ENCODE results near the gene ZC3H7A. TPM values are rescaled to one million over a fixed set of nuclear protein-coding genes. Genes with fewer than 3 reads are reported as not detected.
"Not testable (repeated sequence)": the region's sequence is repeated elsewhere in the genome, so short reads cannot be mapped to it uniquely, and the experiment has no call there.

Gene ZC3H7A
- total RNA-seq, 4 donors from 2014 or later, result 59.2 to 86.7 (median 76.2) TPM

- no peaks in the 10 kb centered on the region for H3K9me3 ChIP-seq
- 8% methylated on average over 2 of the region's 2 CpGs for WGBS, 2 donors
- H3K36me3 ChIP-seq, result peaks cover 0 to 11% (median 0%) of the 10 kb centered on the region in 3 donors
- TF ChIP-seq EP300 (IDR thresholded peaks at IDR 0.05), result no peak
- TF ChIP-seq, protein P1, sequence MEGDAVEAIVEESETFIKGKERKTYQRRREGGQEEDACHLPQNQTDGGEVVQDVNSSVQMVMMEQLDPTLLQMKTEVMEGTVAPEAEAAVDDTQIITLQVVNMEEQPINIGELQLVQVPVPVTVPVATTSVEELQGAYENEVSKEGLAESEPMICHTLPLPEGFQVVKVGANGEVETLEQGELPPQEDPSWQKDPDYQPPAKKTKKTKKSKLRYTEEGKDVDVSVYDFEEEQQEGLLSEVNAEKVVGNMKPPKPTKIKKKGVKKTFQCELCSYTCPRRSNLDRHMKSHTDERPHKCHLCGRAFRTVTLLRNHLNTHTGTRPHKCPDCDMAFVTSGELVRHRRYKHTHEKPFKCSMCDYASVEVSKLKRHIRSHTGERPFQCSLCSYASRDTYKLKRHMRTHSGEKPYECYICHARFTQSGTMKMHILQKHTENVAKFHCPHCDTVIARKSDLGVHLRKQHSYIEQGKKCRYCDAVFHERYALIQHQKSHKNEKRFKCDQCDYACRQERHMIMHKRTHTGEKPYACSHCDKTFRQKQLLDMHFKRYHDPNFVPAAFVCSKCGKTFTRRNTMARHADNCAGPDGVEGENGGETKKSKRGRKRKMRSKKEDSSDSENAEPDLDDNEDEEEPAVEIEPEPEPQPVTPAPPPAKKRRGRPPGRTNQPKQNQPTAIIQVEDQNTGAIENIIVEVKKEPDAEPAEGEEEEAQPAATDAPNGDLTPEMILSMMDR (IDR thresholded peaks at IDR 0.05), result no peak
- no peak for TF ChIP-seq POLR2A (IDR thresholded peaks at IDR 0.05)
- H3K4me3 ChIP-seq, result no peak overlapping the region
- no peak for DNase-seq (ENCODE audit: low spot score in 2 of 2)
- H3K4me1 ChIP-seq, result peaks cover 3 to 80% (median 44%) of the 10 kb centered on the region in 4 donors
- peak overlapping the region in 2 of 4 donors; percentile 98 to 100 for H3K27ac ChIP-seq
- no peaks in the 10 kb centered on the region for H3K27me3 ChIP-seq
Measured at GRCh38 chr16:11794447-11794846, 2.6 kb downstream of the ZC3H7A start.

DNA sequence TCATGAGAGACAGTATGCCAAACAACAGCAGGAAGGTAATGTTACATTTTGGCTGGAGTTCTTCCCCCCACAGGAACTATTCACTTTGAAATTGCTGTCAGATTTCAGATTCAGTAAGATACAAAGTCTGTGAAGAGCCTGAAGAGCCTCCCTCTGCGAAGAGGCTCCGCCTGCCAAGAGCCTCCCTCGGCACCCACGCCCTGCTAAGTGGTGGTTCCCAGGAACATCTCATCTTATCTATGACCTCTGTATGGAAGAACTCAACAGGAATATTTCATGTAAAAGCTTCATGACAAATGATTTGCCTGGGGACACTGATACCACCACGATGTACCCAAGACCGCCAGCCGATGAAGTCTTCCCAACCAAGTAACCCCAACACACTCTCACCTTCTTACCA lies 3.2 kb downstream of the ZC3H7A start:
- no peak overlapping the region for H3K4me3 ChIP-seq
- no peaks in the 10 kb centered on the region for H3K9me3 ChIP-seq
- H3K36me3 ChIP-seq, result peaks cover 0 to 11% (median 0%) of the 10 kb centered on the region in 3 donors
- 59 to 64% methylated on average over 7 of the region's 7 CpGs for WGBS, 2 donors
- H3K4me1 ChIP-seq, result peaks cover 3 to 80% (median 43%) of the 10 kb centered on the region in 4 donors
- peak overlapping the region in 3 of 4 donors; percentile 2 to 100 (median 98) for H3K27ac ChIP-seq
- DNase-seq (ENCODE audit: low spot score in 2 of 2), result no peak
- no peaks in the 10 kb centered on the region for H3K27me3 ChIP-seq
- TF ChIP-seq, protein P1 (IDR thresholded peaks at IDR 0.05), result no peak
- TF ChIP-seq EP300 (IDR thresholded peaks at IDR 0.05), result no peak
- TF ChIP-seq POLR2A (IDR thresholded peaks at IDR 0.05), result no peak

DNA sequence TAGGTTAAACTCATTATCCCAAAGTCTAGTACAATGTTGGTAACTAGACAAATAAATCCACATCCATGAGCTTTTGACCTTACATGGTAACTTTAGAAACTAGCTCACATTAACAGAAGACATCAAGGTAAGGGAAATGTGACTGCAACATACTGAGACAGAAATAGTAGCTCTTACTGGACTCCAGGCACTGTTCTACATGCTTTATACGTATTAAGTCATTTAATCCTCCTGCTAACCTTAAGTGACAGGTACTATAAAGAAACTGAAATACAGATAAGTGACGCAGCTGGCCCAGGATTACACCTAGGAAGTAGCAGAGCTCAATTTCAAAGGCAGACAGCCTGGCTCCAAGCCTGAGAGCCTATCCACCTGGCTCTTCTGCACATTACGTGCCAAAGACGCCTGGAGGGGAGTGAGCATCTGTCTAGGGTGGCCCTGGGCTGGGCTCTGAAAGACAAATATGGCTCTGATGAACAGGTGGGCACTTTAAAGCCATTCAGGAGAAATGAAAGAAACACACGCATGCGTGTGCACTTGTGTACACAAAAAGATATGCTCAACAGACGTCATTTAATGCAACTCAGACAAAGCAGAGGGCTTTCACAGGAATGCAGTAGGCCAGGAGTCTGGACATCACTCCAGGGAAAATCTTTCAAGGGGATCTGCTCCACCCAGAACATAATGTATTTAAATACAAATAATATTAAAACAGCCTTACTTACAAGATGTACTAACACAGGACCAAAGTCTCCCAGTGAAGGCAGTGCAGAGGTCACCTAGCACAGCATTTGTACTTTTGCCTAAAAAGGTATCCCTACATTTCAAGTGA lies 4.4 kb downstream of the ZC3H7A start:
- H3K36me3 ChIP-seq, result peaks cover 0 to 11% (median 0%) of the 10 kb centered on the region in 3 donors
- H3K27me3 ChIP-seq, result no peaks in the 10 kb centered on the region
- no peak overlapping the region for H3K4me3 ChIP-seq
- H3K4me1 ChIP-seq, result peaks cover 3 to 78% (median 36%) of the 10 kb centered on the region in 4 donors
- H3K9me3 ChIP-seq, result no peaks in the 10 kb centered on the region
- no peak for DNase-seq (ENCODE audit: low spot score in 2 of 2)
- TF ChIP-seq, protein P1 (IDR thresholded peaks at IDR 0.05), result no peak
- TF ChIP-seq POLR2A (IDR thresholded peaks at IDR 0.05) (no peak), EP300 (IDR thresholded peaks at IDR 0.05) (no peak)
- H3K27ac ChIP-seq, result peak overlapping the region in 1 of 4 donors; percentile 2
- 73 to 84% methylated on average over 7 of the region's 7 CpGs for WGBS, 2 donors

DNA sequence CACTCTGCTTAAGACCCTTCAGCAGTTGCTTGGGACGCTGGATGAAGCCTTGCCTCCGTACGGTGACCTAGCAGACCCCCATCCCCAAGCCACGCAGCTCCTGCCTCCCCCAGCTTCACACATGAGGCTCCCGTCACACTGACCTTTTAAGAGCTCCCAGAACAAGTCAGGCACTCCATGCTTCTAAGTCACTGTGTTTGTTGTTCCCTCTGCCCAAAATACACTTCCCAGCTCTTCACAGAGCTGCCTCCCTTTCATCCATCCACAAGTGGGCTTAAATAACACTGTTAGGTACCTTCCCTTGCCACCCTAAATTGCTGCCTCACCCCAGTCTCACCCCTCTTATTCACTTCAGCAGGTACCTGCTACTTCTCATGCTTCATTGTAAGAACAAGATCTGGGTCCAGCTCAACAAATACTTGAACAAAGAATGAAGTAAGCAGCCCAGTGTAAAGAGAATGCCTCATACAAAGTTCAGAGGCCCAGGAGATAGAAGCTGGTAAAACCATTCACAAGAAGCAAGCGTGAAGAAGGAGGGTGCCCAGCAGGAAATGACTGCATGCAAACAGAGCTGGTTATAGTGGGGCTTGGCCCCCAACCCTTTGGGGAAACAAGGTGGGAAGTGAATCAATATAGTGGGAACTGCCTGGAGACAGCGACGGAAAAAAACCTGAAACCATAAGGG lies 5.8 kb downstream of the ZC3H7A start:
- Histone ChIP-seq H3K27me3 (no peaks in the 10 kb centered on the region), H3K36me3 (peaks cover 0 to 11% (median 0%) of the 10 kb centered on the region in 3 donors), H3K27ac (peak overlapping the region in 2 of 4 donors; percentile 8 to 13), H3K4me1 (peaks cover 3 to 87% (median 36%) of the 10 kb centered on the region in 4 donors), H3K4me3 (no peak overlapping the region), H3K9me3 (no peaks in the 10 kb centered on the region)
- TF ChIP-seq EP300 (IDR thresholded peaks at IDR 0.05) (no peak), POLR2A (IDR thresholded peaks at IDR 0.05) (no peak)
- TF ChIP-seq, protein P1 (IDR thresholded peaks at IDR 0.05), result no peak
- DNase-seq (ENCODE audit: low spot score in 2 of 2), result no peak
- 69 to 84% methylated on average over 8 of the region's 8 CpGs for WGBS, 2 donors

GRCh38 chr16:11788914-11789313 lies 8.1 kb downstream of the ZC3H7A start:
- TF ChIP-seq, protein P1 (IDR thresholded peaks at IDR 0.05), result no peak
- TF ChIP-seq POLR2A (IDR thresholded peaks at IDR 0.05), result no peak
- TF ChIP-seq EP300 (IDR thresholded peaks at IDR 0.05), result no peak
- DNase-seq (ENCODE audit: low spot score in 2 of 2), result no peak
- Histone ChIP-seq H3K27me3 (no peaks in the 10 kb centered on the region), H3K4me1 (peaks cover 0 to 82% (median 27%) of the 10 kb centered on the region in 4 donors), H3K27ac (no peak overlapping the region), H3K9me3 (no peaks in the 10 kb centered on the region), H3K4me3 (no peak overlapping the region), H3K36me3 (peaks cover 0 to 11% (median 0%) of the 10 kb centered on the region in 3 donors)
- 77 to 85% methylated on average over 3 of the region's 3 CpGs for WGBS, 2 donors

DNA sequence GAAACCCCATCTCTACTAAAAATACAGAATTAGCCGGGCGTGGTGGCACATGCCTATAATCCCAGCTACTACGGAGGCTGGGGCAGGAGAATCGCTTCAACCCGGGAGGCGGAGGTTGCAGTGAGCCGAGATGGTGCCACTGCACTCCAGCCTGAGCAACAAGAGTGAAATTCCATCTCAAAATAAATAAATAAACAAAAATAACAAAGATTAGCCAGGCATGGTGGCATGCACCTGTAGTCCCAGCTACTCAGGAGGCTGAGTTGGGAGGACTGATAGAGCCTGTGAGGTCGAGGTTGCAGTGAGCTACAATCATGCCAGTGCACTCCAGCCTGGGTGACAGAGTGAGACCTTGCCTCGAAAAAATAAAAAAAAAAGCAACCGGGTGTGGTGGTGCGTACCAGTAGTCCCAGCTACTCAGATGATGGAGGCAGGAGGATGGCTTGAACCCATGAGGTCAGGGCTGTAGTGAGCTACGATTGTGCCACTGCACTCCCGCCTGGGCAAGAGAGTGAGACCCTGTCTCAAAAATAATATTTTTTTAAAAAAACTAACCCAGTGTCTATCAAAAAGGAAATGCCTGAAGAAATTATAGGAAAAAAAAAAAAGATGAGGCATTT lies 12.0 kb downstream of the ZC3H7A start:
- peak overlapping the region in 1 of 4 donors; percentile 6 for H3K27ac ChIP-seq
- not testable (repeated sequence) for DNase-seq (ENCODE audit: low spot score in 2 of 2); H3K4me3 ChIP-seq; H3K9me3 ChIP-seq; H3K36me3 ChIP-seq; H3K27me3 ChIP-seq
- 90 to 94% methylated on average over 13 of the region's 13 CpGs for WGBS, 2 donors
- H3K4me1 ChIP-seq, result peaks cover 0 to 77% (median 40%) of the 10 kb centered on the region in 4 donors

- H3K9me3 ChIP-seq; H3K27me3 ChIP-seq; DNase-seq (ENCODE audit: low spot score in 2 of 2); H3K36me3 ChIP-seq; H3K4me3 ChIP-seq: not testable (repeated sequence)
- Histone ChIP-seq H3K27ac (peak overlapping the region in 3 of 4 donors; percentile 74 to 94 (median 89)), H3K4me1 (peaks cover 0 to 74% (median 39%) of the 10 kb centered on the region in 4 donors)
- WGBS, 2 donors, result 88 to 97% methylated on average over 6 of the region's 6 CpGs
Measured at GRCh38 chr16:11784381-11784780, 12.7 kb downstream of the ZC3H7A start.
